Glutamatergic neuron (in vitro differentiated cells): ENCODE data around the gene ZC3H12A. TPM values are rescaled to one million over a fixed set of nuclear protein-coding genes. Genes with fewer than 3 reads are reported as not detected.
A peak's percentile ranks its signal among the peaks of the same experiment; 100 is the strongest.
"Not testable (repeated sequence)": the region's sequence is repeated elsewhere in the genome, so short reads cannot be mapped to it uniquely, and the experiment has no call there.

Experiments used
- DNase-seq: peaks from one replicate; pipeline ENCODE4 v3.0.0; 2022
- H3K27ac Mint-ChIP-seq: one replicate; pipeline ENCODE4 v1.8.0; 2020; ENCODE audit warnings: mild to moderate bottlenecking, mixed read lengths, inconsistent platforms; ENCODE audit not compliant: unreplicated experiment
- H3K27me3 Mint-ChIP-seq: one replicate; pipeline ENCODE4 v1.8.0; 2020; ENCODE audit warnings: mild to moderate bottlenecking, moderate library complexity, mixed read lengths, inconsistent platforms; ENCODE audit not compliant: unreplicated experiment
- H3K36me3 Mint-ChIP-seq: one replicate; pipeline ENCODE4 v1.8.0; 2020; ENCODE audit warnings: mild to moderate bottlenecking, mixed read lengths, inconsistent platforms; ENCODE audit not compliant: unreplicated experiment
- H3K4me1 Mint-ChIP-seq: one replicate; pipeline ENCODE4 v1.8.0; 2020; ENCODE audit warnings: mild to moderate bottlenecking, low read depth, mixed read lengths, inconsistent platforms; ENCODE audit not compliant: unreplicated experiment
- H3K4me3 Mint-ChIP-seq: one replicate; pipeline ENCODE4 v1.8.0; 2020; ENCODE audit warnings: mild to moderate bottlenecking, mixed read lengths, inconsistent platforms; ENCODE audit not compliant: unreplicated experiment
- H3K9me3 Mint-ChIP-seq: one replicate; pipeline ENCODE4 v1.8.0; 2020; ENCODE audit warnings: mild to moderate bottlenecking, moderate library complexity, mixed read lengths, inconsistent platforms; ENCODE audit not compliant: unreplicated experiment
- total RNA-seq: library from RNA; stranded (reverse); fragmentation: NEBNext Ultra II Directional; extraction: Animal tissue kit (Norgen Biotek cat#: 25700); gene quantifications from one replicate; pipeline ENCODE4 v1.2.1, GENCODE V29; 2021; ENCODE audit not compliant: unreplicated experiment
- TF ChIP-seq, protein P1 (sequence below): fragments of 200-600 bp; sonication (generic); IDR thresholded peaks from one replicate; pipeline ENCODE4 v1.5.0; 2021; ENCODE audit not compliant: partially characterized antibody, unreplicated experiment

The ZC3H12A gene
- total RNA-seq, 1 donor from 2014 or later, result 1.3 TPM

DNA sequence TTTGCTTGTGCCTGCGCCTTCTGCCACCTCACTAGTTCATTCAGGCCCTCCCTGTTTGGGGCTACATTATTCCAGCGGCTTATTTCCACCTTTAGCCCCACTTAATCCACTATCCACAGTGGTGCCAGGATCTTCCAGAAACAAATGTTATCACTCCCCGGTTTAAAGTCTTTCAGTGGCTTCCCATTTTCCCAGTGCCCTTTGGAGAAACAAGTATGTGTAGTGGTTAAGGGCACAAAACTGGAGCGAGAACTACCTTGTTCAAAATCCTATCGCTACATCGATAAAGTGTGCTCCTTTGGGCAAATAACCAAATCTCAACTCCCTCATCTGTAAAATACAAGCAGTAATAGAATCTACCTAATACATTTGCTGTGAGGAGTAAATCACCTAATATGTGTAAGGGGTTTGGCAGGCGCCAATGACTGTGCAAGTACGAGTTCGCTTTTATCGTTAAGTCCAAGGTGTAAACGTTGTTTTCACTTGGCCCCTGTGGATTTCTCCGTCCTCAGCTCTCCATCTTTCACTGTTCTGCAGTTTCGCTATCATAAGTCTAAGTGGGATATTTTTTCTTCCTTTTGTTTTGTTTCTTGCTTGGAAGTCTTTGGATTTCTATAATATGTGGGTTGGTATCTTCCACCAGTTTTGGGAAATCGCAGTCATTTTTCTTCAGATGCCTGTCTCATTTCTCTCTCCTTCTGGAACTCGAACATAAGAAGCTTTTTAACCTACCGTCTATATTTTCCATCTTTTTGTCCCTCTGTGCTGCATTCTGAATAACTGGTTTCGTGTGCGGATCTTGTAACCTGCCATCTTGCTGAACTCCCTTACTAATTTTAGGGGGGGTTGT, 41.0 kb downstream of the ZC3H12A start:
- DNase-seq, result no peak
- TF ChIP-seq, protein P1, sequence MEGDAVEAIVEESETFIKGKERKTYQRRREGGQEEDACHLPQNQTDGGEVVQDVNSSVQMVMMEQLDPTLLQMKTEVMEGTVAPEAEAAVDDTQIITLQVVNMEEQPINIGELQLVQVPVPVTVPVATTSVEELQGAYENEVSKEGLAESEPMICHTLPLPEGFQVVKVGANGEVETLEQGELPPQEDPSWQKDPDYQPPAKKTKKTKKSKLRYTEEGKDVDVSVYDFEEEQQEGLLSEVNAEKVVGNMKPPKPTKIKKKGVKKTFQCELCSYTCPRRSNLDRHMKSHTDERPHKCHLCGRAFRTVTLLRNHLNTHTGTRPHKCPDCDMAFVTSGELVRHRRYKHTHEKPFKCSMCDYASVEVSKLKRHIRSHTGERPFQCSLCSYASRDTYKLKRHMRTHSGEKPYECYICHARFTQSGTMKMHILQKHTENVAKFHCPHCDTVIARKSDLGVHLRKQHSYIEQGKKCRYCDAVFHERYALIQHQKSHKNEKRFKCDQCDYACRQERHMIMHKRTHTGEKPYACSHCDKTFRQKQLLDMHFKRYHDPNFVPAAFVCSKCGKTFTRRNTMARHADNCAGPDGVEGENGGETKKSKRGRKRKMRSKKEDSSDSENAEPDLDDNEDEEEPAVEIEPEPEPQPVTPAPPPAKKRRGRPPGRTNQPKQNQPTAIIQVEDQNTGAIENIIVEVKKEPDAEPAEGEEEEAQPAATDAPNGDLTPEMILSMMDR, result no peak
- H3K27ac Mint-ChIP-seq, result peak overlapping the region; percentile 97
- peaks cover 2% of the 10 kb centered on the region for H3K9me3 Mint-ChIP-seq
- H3K36me3 Mint-ChIP-seq, result no peaks in the 10 kb centered on the region
- peaks cover 2% of the 10 kb centered on the region for H3K27me3 Mint-ChIP-seq
- peak overlapping the region; percentile 94 for H3K4me3 Mint-ChIP-seq
- H3K4me1 Mint-ChIP-seq, result peaks cover 12% of the 10 kb centered on the region

DNA sequence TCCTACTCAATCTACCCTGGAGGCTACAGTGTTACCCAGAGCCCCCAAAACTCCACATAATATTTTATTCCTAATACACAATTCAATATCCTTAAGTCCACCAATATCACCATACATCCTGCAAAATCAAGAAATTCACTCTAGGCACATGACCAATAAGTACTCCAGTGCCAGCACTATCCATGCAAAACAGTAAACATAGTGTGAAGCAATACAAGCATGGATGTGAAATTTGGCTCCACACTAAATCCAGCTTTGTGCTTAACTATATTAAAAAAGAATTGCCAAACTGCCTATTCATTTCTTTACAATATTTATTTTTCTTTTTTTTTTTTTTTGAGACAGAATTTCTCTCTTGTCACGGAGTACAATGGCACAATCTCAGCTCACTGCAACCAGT, 43.2 kb downstream of the ZC3H12A start:
- peaks cover 2% of the 10 kb centered on the region for H3K9me3 Mint-ChIP-seq

DNA sequence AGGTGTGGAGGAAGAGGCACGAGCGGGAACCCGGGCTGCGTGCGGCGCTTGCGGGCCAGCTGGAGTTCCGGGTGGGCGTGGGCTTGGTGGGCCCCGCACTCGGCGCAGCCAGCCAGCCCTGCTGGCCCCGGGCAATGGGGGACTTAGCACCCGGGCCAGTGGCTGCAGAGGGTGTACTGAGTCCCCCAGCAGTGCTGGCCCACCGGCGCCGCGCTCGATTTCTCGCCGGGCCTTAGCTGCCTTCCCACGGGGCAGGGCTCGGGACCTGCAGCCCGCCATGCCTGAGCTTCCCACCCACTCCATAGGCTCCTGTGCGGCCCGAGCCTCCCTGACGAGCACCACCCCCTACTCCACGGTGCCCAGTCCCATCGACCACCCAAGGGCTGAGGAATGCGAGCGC, 43.9 kb downstream of the ZC3H12A start:
- not testable (repeated sequence) for H3K27me3 Mint-ChIP-seq, DNase-seq, H3K27ac Mint-ChIP-seq, H3K36me3 Mint-ChIP-seq, H3K4me3 Mint-ChIP-seq, H3K9me3 Mint-ChIP-seq
- peaks cover 12% of the 10 kb centered on the region for H3K4me1 Mint-ChIP-seq

More for the DNA sequence above, 43.2 kb downstream of the ZC3H12A start:
- TF ChIP-seq, protein P1, result no peak
- Mint-ChIP-seq H3K27me3 (peaks cover 2% of the 10 kb centered on the region), H3K36me3 (no peaks in the 10 kb centered on the region), H3K4me1 (peaks cover 12% of the 10 kb centered on the region), H3K27ac (no peak overlapping the region), H3K4me3 (no peak overlapping the region)
- no peak for DNase-seq

DNA sequence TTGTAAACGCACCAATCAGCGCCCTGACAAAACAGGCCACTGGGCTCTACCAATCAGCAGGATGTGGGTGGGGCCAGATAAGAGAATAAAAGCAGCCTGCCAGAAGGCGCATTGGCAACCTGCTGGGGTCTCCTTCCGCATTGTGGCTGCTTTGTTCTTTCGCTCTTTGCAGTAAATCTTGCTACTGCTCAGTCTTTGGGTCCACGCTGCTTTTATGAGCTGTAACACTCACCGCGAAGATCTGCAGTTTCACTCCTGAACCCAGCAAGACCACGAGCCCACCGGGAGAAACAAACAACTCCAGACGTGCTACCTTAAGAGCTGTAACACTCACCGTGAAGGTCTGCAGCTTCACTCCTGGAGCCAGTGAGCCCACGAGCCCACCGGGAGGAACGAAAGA, 44.5 kb downstream of the ZC3H12A start:
- H3K4me3 Mint-ChIP-seq, H3K4me1 Mint-ChIP-seq, H3K36me3 Mint-ChIP-seq, H3K27ac Mint-ChIP-seq, DNase-seq, H3K27me3 Mint-ChIP-seq, H3K9me3 Mint-ChIP-seq: not testable (repeated sequence)

DNA sequence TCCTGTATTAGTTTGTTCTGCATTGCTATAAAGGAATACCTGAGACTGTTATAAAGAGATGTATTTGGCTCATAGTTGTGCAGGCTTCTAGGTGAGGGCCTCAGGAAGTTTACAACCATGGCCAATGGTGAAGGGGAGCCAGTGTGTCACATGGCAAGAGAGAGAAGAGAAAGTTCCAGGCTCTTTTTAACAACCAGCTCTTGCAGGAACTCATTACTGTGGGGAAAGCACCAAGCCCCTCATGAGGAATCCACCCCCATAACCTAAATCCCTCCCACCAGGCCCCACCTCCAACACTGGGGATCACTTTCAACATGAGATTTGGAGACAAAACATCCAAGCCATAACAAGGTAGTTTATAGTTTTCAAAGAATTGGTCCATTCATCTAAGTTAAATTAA, 45.2 kb downstream of the ZC3H12A start:
- DNase-seq, result no peak
- Mint-ChIP-seq H3K4me1 (peaks cover 9% of the 10 kb centered on the region), H3K9me3 (no peaks in the 10 kb centered on the region), H3K36me3 (no peaks in the 10 kb centered on the region), H3K27ac (no peak overlapping the region), H3K4me3 (no peak overlapping the region), H3K27me3 (peaks cover 2% of the 10 kb centered on the region)
- TF ChIP-seq, protein P1, result no peak

DNA sequence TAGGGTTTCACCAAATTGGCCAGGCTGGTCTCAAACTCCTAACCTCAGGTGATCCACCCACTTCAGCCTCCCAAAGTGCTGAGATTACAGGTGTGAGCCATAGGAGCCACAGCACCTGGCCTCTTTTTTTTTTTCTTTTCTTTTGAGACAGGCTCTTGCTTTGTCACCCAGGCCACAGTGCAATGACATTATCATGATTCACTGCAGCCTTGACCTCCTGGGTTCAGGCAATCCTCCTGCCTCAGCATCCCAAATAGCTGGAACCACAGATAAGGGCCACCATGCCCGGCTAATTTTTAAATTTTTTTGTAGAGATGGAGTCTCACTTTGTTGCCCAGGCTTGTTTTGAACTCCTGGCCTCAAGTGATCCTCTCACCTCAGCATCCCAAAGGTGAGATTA, 55.5 kb downstream of the ZC3H12A start:
- not testable (repeated sequence) for H3K27me3 Mint-ChIP-seq, H3K9me3 Mint-ChIP-seq, H3K4me1 Mint-ChIP-seq, H3K36me3 Mint-ChIP-seq, H3K4me3 Mint-ChIP-seq, DNase-seq, H3K27ac Mint-ChIP-seq

- H3K27me3 Mint-ChIP-seq, result not testable (repeated sequence)
Measured at GRCh38 chr1:37532418-37533156, 58.2 kb downstream of the ZC3H12A start.

More at GRCh38 chr1:37532418-37533156, 58.2 kb downstream of the ZC3H12A start:
- H3K4me3 Mint-ChIP-seq, H3K27ac Mint-ChIP-seq, H3K4me1 Mint-ChIP-seq, H3K36me3 Mint-ChIP-seq, DNase-seq, H3K9me3 Mint-ChIP-seq: not testable (repeated sequence)
